SK-N-SH treated with all-trans-retinoic acid at 6 μM for 48 hours (cell line): Measurements from ENCODE around the gene SYNE1.
"Not testable (repeated sequence)": the region's sequence is repeated elsewhere in the genome, so short reads cannot be mapped to it uniquely, and the experiment has no call there.

Experiments used
- ATAC-seq: fragments of 200-7000 bp; cut with Tn5 transposase; 3 replicates; pipeline ENCODE4 v1.9.1; 2020; ENCODE audit warnings: mild to moderate bottlenecking, moderate library complexity
- ARNTL ChIP-seq: fragments of 450-650 bp; formaldehyde crosslinking; IDR thresholded peaks from 2 replicates; pipeline ENCODE4 v1.5.0; 2020; ENCODE audit warnings: low read depth, mild to moderate bottlenecking, moderate library complexity, borderline replicate concordance
- CREB5 ChIP-seq: fragments of 250-450 bp; sonication (Bioruptor Pico); IDR thresholded peaks from 2 replicates; pipeline ENCODE4 v1.5.1; 2020; ENCODE audit warnings: low read depth, mild to moderate bottlenecking, moderate library complexity
- CSDC2 ChIP-seq: fragments of 250-450 bp; sonication (Bioruptor Pico); IDR thresholded peaks from 2 replicates; pipeline ENCODE4 v1.5.0; 2020; ENCODE audit warnings: mild to moderate bottlenecking, moderate library complexity
- CSRNP3 ChIP-seq: fragments of 250-450 bp; sonication (Bioruptor Pico); IDR thresholded peaks from 2 replicates; pipeline ENCODE4 v1.5.1; 2021; ENCODE audit warnings: mild to moderate bottlenecking, moderate library complexity
- ESRRG ChIP-seq: fragments of 250-450 bp; sonication (Bioruptor Pico); IDR thresholded peaks from 2 replicates; pipeline ENCODE4 v1.6.1; 2021; ENCODE audit warnings: mild to moderate bottlenecking
- GLIS3 ChIP-seq: fragments of 250-450 bp; sonication (Bioruptor Pico); IDR thresholded peaks from 2 replicates; pipeline ENCODE4 v1.5.0; 2020; ENCODE audit warnings: mild to moderate bottlenecking, moderate library complexity
- ISL1 ChIP-seq: fragments of 250-450 bp; sonication (Bioruptor Pico); IDR thresholded peaks from 2 replicates; pipeline ENCODE4 v2.1.2; 2022; ENCODE audit warnings: mild to moderate bottlenecking, moderate library complexity
- OSR1 ChIP-seq: fragments of 250-450 bp; sonication (Bioruptor Pico); IDR thresholded peaks from 2 replicates; pipeline ENCODE4 v1.8.0; 2022; ENCODE audit warnings: moderate library complexity, mild to moderate bottlenecking, inconsistent platforms
- PATZ1 ChIP-seq: fragments of 250-450 bp; sonication (Bioruptor Pico); IDR thresholded peaks from 2 replicates; pipeline ENCODE4 v1.8.0; 2020; ENCODE audit warnings: mild to moderate bottlenecking, moderate library complexity, borderline replicate concordance
- POU6F1 ChIP-seq: fragments of 250-450 bp; sonication (Bioruptor Pico); IDR thresholded peaks from 2 replicates; pipeline ENCODE4 v1.8.0; 2021; ENCODE audit warnings: low read depth, mild to moderate bottlenecking, moderate library complexity, borderline replicate concordance
- PPARA ChIP-seq: fragments of 250-450 bp; sonication (Bioruptor Pico); IDR thresholded peaks from 2 replicates; pipeline ENCODE4 v1.5.0; 2020; ENCODE audit warnings: mild to moderate bottlenecking, borderline replicate concordance
- SNAI2 ChIP-seq: fragments of 250-450 bp; sonication (Bioruptor Pico); IDR thresholded peaks from 2 replicates; pipeline ENCODE4 v1.5.0; 2020; ENCODE audit warnings: mild to moderate bottlenecking, moderate library complexity
- TCF4 ChIP-seq: fragments of 250-450 bp; sonication (Bioruptor Pico); IDR thresholded peaks from 2 replicates; pipeline ENCODE4 v1.8.0; 2021; ENCODE audit warnings: mild to moderate bottlenecking, moderate library complexity, borderline replicate concordance
- TOX ChIP-seq: fragments of 250-450 bp; sonication (Bioruptor Pico); IDR thresholded peaks from 2 replicates; pipeline ENCODE4 v1.8.0; 2021; ENCODE audit warnings: mild to moderate bottlenecking, moderate library complexity, borderline replicate concordance
- TSHZ2 ChIP-seq: fragments of 250-450 bp; sonication (Bioruptor Pico); IDR thresholded peaks from 2 replicates; pipeline ENCODE4 v1.5.0; 2020; ENCODE audit warnings: mild to moderate bottlenecking, moderate library complexity
- ZC3H10 ChIP-seq: fragments of 250-450 bp; sonication (Bioruptor Pico); IDR thresholded peaks from 2 replicates; pipeline ENCODE4 v1.5.1; 2021; ENCODE audit warnings: mild to moderate bottlenecking, moderate library complexity
- ZFP3 ChIP-seq: fragments of 250-450 bp; sonication (Bioruptor Pico); IDR thresholded peaks from 2 replicates; pipeline ENCODE4 v1.5.0; 2020; ENCODE audit warnings: mild to moderate bottlenecking, moderate library complexity
- ZFP30 ChIP-seq: fragments of 450-650 bp; formaldehyde crosslinking; IDR thresholded peaks from 2 replicates; pipeline ENCODE4 v1.5.0; 2022; ENCODE audit warnings: mild to moderate bottlenecking, moderate library complexity
- ZNF565 ChIP-seq: fragments of 450-650 bp; formaldehyde crosslinking; conservative IDR thresholded peaks from 2 replicates; pipeline ENCODE4 v1.5.0; 2020; ENCODE audit warnings: low read depth, mild to moderate bottlenecking, moderate library complexity
- ZNF70 ChIP-seq: fragments of 450-650 bp; formaldehyde crosslinking; IDR thresholded peaks from 2 replicates; pipeline ENCODE4 v1.5.0; 2020; ENCODE audit warnings: mild to moderate bottlenecking, moderate library complexity
- ZNF8 ChIP-seq: fragments of 450-650 bp; formaldehyde crosslinking; IDR thresholded peaks from 2 replicates; pipeline ENCODE4 v1.5.0; 2020; ENCODE audit warnings: mild to moderate bottlenecking, moderate library complexity

SYNE1 gene

GRCh38 chr6:152571089-152571488 is 66.1 kb downstream of the SYNE1 start:
- no peak for ATAC-seq
- TF ChIP-seq ZC3H10 (no peak), ISL1 (CRISPR knock-in tag) (no peak), ZNF565 (CRISPR knock-in tag) (no peak), CSDC2 (CRISPR knock-in tag) (no peak)

GRCh38 chr6:152566103-152566875 is 70.9 kb downstream of the SYNE1 start:
- TF ChIP-seq ESRRG (CRISPR knock-in tag), result no peak
- no peak for TF ChIP-seq ZFP30 (CRISPR knock-in tag)
- no peak for TF ChIP-seq ISL1 (CRISPR knock-in tag)
- TF ChIP-seq TSHZ2 (CRISPR knock-in tag), result no peak
- TF ChIP-seq PPARA (CRISPR knock-in tag), result no peak
- no peak for ATAC-seq

GRCh38 chr6:152563177-152563576 is 74.0 kb downstream of the SYNE1 start:
- TF ChIP-seq ARNTL (no peak), POU6F1 (CRISPR knock-in tag) (no peak), ZNF8 (CRISPR knock-in tag) (no peak), TCF4 (CRISPR knock-in tag) (no peak), OSR1 (no peak), ESRRG (CRISPR knock-in tag) (no peak), ZFP3 (CRISPR knock-in tag) (no peak), CSDC2 (CRISPR knock-in tag) (no peak), TOX (CRISPR knock-in tag) (no peak), PPARA (CRISPR knock-in tag) (no peak), ZC3H10 (no peak), TSHZ2 (CRISPR knock-in tag) (no peak), CREB5 (CRISPR knock-in tag) (no peak), GLIS3 (no peak), SNAI2 (CRISPR knock-in tag) (no peak), ZNF565 (CRISPR knock-in tag) (no peak), CSRNP3 (no peak), ZFP30 (CRISPR knock-in tag) (no peak), ZNF70 (CRISPR knock-in tag) (no peak), PATZ1 (CRISPR knock-in tag) (no peak)

GRCh38 chr6:152558798-152559197 is 78.4 kb downstream of the SYNE1 start:
- ATAC-seq, result not testable (repeated sequence)

More at GRCh38 chr6:152563177-152563576, 74.0 kb downstream of the SYNE1 start:
- no peak for ATAC-seq
